GM21515 (cell line): ENCODE results near the gene KIF12.
"Not testable (repeated sequence)": the region's sequence is repeated elsewhere in the genome, so short reads cannot be mapped to it uniquely, and the experiment has no call there.

Source experiments
- ATAC-seq: cut with Tn5 transposase; IDR thresholded peaks from one replicate; pipeline ENCODE4 v1.9.1; 2021; ENCODE audit not compliant: unreplicated experiment

KIF12 gene

DNA sequence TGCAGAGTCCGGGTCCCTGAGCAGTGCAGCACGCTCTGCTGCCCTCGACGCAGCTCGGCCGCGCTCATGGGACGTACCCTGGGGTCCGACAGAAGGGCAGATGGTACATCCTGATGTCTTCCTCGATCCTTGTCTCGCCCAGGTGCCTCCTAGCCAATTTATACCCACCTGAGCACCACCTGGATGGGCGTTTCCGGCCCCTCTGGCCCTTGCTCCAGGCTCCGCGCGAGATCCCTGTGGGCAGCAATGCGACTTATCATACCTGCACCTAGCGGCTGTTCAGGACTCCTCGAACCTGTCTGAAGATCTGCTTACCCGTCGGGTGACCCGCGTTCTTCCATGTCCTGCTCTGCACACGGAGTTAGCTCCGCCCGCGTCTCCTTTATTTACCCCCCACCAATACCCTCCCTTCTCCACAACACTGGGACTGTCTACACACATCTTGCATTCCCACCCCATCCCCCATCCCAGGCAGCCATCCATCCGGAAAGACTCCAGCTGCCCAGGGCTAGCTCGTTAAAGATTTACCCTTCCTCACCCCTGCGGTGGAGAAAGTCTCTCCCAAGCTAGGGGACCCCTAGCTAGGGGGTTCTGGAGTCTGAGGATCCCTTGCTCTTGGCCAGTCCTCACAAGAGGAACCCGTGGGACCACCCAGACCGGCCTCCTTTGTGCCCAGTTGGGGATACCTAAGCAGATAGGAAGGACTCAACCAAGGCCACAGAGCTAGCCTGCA is at the start of gene KIF12:
Gene KIF12 (minus strand): TSS at position 357 of the 733 bp plus-strand sequence. CDS start 16 bp downstream, at position 341.
- ATAC-seq: no peak

DNA sequence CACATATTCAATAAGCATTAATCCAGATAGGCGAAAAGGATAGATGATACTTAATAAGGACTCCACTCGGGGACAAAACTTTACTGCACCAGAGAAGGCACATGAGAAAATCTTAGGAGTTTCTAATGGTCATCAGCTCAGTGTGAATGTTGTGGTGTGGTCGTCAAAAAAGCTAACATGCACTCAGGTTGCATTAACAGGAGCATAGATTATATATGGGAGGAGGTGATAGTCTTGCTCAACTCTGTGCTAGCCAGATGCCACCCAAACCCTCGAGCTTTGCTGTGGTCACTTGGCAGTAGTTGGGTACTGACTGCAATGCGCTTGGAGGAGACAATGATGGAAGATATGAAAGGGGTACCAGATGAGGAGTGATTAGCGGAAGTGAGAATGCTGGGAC is 47.6 kb upstream of the KIF12 start:
- ATAC-seq: no peak

DNA sequence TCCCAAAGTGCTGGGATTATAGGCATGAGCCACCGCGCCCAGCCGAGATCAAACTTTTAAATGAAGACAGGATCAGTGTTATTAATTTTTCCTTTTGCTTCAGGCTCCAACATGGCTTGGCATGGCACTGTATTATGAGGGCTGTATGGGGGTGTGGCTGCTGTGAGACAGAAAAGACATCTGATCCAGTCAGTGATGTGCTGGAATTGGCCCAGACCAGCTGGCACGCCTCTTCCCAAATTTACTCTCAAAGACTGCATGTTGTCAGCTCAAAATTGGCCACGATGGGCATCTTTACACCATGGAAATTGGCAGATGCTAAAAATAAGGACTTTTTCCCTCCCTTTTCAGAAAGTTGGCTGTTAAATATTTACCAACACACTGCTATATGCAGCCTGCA is 44.1 kb upstream of the KIF12 start:
- ATAC-seq: no peak

DNA sequence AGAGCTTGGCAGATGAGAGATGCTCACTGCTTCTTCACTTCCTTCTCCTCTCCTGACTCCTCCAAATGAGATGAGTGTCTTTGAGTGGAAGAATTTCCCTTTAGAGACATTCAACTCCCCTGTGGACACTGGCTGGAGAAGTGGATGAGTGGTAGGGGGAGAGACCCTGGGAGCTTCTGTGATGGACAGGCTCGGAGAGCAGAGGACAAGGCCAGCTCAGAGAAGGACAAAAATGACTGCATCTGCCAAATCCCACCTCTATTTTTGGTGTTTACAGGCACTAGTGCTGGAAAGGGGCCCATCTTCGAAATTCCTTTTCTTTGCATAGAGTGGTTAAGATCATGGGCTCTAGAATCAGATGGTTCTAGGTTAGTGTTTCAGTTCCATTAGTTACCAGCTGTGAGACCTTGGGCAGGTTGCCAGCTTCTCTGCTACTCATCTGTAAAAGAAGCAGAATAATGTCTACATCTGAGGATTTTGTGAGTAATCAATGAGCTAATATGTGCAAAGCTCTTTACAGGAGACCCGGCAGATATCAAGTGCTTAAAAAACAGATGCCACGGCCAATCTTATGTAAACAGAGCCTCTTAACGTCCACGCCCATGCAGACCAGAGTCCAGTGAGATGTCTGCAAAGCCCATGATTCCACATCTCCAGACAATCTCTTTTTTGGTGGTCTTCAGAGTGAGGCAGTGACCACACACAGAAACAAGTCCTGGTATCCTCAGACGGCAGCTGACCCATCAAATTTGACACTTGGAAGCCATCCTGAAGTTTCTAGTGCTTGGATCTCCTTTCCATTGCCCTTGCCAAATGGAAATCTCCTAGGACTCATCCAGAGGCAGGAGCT is 42.7 kb upstream of the KIF12 start:
- no peak for ATAC-seq

DNA sequence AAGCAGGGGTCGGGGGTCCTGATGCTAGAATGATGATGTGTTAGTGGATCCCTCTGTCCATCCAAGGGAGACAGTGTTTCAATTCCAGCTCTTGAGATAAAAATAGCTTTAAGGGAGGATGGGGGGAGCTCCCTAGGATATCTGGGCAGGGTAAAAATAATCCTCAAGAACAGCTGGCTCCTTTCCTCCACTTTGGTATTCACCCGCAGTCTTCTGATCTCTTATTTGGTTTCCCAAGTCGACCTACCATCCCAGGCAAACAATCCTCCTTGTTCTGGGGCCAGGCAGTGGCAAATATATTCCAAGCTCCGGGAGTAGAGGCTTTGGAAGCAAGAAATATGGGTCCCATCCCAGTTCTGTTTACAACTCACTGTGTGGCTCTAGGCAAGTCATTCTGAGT is 41.8 kb upstream of the KIF12 start:
- no peak for ATAC-seq

DNA sequence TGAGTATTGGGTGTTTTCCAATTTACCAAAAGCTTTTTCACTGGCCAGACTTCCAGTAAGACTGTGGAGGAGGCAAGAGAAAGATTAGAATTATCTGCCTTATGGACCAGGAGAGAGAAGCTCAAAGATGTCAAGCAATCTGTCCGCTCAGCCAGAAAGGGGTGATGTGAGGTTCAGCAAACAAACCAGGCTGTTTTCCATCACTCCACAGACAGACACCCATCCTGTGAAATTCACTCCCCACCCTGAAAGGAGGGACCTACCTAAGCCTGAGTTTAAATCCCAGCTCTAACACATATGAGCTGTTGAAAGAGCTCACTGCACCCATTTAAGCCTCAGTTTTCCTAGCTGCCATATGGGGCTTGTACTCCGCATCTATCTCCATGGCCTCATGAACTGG is 41.3 kb upstream of the KIF12 start:
- no peak for ATAC-seq

DNA sequence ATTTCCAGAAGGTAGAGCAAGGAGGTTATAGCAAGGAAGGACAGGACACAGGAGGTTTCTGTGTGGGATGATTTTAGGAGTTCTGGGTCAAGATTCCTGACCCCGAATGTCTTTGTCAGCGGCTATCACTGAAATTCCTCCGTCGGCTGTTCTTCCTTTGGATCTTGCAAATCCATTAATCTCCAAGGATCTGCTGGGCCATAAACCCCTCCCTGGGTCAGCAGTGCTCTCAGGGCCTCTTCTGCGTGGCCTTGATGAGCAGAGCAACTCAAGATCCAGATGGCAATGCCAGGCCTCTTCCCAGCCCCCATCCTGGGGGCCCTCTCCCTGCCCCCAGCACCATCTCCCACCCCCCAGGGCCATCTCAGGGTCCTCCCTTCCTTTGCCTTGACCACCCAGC is 40.0 kb upstream of the KIF12 start:
- no peak for ATAC-seq

DNA sequence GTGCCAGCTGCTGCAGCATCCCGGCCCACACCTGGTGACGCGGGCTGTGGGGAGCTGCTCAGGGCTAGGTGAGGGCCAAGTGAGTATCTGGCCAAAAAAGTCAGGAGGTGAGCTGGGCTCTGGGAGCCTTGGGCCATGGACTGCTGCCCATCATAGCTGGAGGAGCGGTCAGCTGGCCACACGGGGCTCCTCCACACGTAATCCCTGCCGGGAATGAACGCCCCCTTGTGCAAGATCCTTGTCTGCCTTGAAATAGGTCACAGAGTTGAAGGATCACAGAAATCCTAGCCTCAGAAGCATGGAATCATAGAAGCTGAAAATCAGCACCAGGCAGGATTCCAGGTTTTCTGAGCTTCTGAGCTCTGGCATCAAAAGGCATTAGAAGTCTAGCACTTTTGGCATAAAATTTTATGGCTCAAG is 39.5 kb upstream of the KIF12 start:
- no peak for ATAC-seq

DNA sequence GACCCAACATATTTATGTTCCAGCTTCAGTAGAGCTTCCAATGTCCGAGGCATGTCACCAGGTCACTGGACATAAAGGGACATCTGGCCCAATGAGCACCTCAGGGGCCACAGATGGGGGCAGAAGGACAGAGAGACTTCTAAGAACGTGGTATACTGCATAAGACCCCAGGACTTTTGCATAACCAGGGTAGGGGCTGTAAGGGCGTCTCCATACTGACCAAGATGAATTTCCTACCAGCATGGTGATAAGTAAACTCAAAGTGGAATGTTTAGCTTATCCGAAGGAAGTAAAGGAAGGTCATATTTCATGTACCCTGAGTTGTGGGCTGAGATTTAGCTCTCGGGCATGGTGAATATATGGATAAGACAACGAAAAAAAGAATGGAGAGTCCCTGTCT is 38.7 kb upstream of the KIF12 start:
- no peak for ATAC-seq

DNA sequence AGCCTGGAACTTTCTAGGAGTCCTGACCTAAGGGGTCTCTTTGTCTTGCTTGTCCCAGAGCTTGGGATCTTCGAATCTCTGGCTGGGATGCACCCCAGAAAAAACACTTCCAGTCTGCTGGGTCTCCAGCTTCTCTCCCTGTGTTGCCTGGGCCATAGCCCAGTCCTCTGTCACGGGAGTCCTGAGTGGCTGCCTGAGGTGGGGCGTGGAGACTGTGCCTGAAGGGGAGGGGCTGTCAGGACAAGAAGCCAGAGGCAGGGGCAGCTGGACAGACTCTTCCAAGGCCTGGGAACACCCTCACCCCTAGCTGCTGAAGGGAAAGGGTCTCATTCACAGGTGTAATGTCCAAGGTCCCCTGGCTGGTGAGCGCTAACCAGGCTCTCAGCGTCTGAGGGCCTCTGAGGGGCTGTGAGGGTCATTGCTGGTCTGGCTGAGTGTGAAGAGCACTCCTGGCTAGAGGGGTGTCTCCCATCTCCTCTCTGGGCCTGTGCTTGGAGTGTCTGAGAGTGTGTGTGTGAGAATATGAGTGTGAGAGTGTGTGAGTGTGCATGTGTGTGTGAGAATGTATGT is 35.8 kb upstream of the KIF12 start:
- ATAC-seq: no peak

DNA sequence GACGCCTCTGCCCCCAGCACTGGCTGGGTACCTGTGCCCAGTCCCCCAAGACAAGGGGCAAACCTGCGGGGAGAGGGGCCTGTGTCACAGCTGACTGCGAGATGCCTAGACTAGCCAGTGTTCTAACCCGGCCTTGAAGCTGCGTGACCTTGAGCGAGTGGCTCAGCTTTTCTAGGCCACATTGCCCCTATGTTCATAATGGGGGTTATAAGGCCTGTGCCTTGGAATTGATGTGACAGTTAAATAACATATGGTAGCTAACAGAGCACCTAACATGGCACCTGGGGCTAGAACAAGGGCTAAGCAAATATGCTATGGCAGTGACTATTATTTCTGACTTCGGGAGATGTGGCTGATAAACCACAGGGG is 33.4 kb upstream of the KIF12 start:
- no peak for ATAC-seq

DNA sequence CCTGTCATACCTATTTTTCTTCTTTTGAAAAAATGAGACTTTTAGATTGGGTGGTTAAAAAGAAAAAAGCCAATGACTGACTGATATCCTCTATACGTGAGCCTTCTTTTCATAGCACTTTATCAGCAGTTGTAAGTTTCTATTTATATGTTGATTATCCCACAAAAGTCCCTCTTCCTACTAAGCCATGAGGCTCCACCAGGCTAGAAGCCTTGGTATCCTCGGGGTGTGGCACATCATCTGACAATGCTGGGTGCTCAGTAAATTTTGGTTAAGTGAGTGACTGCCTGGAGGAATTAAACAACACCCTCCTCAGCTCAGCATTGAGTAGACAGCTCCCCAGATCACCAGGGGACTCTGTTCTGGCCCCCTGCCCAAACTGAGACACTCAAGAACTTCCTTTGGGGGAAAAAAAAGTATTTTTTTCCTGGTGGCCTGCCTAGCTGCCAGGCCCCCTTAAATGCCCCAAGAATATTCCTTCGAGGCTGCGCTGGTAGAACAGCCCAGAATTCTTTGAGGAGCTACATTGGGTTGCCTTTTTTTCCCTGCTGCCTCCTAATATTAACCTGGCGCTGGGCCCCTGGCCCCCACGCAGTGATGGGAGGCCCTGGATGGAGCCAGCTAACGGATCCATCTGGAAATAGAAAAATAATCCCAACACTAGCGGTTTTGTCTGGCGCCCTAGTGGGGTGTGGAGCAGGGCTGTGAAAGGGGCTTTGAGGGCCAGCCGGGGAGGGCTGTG is 32.9 kb upstream of the KIF12 start:
- no peak for ATAC-seq

DNA sequence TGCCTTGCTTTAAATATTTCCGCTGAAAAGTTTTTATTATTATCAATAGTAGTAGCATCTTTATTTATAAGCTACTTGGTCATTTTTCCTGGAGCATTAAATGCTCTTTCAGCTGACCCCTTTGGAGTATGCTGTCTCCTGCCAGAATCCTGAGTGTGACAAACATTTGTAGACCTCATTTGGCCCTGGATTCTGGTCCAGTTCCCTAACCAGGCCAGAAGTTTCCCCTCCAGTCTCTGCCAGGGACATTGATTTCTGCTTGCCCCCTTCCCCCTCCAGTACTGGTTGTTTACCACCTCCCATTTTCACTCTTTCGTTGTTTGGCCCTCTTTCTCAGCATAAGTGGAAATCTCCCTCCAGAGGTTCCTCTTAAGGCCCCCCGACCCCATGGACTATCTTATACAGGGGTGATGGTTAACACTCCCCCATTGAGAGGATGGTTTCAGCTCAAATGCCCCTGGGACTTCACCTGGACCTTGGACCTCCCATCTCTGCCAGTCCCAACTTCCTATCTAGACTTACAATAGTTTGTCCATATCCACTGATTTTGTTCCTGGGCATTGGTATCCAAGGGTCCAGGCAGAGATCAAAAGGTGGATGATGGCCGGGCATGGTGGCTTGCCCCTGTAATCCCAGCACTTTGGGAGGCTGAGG is 31.7 kb upstream of the KIF12 start:
- no peak for ATAC-seq

DNA sequence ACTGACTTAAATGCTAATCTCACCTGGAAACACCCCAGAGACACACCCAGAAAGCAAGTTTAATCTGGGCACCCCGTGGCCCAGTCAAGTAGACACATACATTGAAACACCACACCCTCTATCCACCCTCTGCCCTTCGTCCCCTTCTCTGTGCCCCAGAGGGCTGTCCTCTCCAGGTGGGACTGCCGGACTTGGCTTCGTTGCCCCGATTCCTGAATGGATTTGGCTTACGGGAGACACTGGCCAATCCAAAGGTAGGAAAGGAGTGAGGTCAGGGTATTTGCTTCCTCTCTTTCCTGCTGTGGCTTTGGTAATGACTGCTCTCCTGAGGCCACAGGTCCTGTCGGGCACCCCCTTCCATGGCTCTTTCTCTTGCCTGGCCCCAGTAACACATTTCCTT is 31.0 kb upstream of the KIF12 start:
- no peak for ATAC-seq

DNA sequence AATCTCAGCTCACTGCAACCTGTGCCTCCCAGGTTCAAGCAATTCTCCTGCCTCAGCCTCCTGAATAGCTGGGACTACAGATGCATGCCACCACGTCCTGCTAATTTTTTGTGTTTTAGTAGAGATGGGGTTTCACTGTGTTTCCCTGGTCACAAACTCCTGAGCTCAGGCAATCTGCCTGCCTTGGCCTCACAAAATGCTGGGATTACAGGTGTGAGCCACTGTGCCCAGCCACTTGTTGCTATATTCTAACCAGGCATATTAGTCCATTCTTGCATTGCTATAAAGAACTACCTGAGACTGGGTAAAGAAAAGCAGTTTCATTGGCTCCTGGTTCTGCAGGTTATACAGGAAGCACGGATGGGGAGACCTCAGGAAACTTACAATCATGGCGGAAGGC is 29.7 kb upstream of the KIF12 start:
- ATAC-seq: not testable (repeated sequence)

DNA sequence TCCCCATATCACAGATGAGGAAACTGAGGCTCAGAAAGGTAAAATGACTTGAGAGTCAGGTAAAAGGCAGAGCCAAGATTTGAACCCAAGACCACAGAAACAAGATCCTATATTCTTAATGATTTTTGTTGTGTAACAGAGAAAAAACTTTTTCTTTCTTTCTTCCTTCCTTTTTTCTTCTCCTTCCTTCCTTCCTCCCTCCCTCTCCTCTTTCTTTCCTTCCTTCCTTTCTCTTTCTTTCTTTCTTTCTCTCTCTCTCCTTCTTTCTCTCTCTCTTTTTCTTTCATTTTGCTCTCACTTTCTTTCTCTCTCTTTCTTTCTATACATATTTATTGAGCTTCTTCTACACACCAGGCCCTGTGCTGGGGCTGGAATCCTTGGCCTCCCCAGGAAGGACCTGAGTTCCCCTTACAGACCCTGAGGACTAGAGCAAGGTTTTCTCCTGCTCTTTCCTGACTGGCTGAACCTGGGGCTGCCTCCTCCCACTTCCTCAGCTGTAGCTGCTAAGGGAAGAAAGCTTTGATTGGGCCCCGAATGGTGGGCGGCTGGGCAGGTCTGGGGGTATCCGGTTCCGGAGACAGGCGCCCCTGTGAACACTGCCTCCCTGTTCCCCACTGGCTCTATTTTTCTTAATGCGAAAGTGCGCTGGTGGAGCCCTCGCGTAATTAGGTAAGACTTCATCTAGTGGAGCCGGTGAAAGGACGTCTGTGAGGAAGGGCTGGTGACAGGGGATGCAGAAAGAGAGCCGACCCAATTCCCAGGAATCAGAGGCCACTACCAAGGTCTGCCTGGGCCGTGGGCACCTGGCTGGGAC is 27.4 kb upstream of the KIF12 start:
- ATAC-seq: no peak

DNA sequence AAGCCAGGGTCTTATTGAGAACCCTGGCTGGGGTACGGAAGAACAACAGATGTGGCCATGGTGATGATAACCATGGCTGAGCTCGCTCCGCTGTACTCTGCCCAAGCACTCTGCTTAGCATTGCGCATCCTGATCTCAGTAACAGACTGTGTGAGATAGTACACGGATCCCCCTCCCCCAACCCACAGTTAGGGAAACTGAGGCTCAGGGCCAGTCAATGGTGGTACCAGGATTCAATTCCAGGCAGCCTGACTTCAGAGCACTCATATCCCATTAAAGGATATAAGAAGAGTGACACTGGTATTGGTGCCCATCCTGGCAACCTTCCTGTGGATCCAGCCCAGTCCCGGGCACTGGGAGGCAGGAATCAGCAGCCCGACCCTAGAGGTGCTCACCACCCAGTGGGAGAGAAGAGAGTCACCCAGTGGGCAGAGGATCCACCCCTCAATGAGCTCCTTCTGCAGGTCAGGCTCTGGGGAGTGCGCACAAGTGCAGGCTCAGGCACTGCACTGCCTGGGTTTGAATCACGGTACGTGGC is 26.5 kb upstream of the KIF12 start:
- ATAC-seq: no peak

DNA sequence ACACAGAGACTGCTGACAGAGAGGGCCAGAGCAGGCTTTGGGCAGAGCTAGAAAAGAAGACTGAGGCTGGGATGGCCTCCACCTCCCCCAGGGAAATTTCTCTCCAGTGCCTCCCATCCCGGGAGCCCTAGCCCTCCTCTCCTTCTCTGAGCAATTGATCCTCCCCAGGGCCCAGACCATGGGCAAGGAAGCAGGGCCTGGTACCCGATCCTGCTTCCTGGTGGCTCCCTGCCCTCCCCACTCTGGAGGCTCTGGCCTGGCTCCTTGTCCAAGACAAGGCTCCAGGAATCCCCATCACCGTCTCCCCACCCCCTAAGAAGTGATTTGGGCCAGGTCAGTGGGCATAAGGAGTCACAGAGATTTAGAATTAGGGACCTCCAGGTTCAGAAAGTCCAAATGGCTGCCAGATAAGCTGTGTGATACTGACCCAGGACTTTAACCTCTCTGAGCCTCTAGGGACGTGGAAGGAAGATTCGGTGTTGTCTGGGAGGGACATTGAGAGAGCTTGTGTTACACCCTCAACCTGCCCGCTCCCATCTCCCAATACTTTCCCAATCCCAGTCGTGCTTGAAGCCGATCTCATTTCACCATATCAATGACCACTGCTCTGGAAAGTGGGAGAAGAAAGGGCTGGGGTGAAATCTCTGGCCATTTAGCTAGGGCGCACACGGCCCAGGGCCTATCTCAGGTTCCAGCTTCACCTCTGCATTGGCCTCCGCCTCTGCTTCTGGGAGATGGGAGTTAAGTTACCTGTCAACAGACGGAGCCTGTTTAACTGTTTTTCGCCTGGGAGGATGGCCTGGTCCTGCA is 25.8 kb upstream of the KIF12 start:
- no peak for ATAC-seq

DNA sequence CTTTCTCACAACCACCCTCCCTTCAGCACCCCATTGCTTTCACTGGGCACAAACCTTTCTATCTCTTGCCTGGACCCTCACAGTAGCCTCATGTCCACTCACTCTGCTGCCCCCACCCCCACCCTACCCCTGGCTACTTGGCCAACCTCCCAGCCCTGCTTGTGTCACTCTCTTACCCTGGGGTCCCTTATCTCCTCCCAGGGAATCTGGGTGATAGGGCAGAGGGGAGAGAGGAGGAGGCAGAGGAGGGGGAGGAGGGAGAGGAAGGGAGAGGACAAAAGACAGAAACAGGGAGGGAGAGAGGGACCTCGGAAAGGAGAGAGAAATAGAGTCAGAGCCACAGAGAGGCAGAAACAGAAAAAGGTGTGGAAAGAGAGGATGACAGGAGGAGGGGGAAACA is 25.0 kb upstream of the KIF12 start:
- ATAC-seq: no peak
